Gastrocnemius medialis (tissue), 4 donors: ENCODE measurements around the gene MAP3K20. TPM values are rescaled to one million over a fixed set of nuclear protein-coding genes. Genes with fewer than 3 reads are reported as not detected.
"Not testable (repeated sequence)": the region's sequence is repeated elsewhere in the genome, so short reads cannot be mapped to it uniquely, and the experiment has no call there.

Source experiments
- ATAC-seq, 2 donors: fragments of 150-250 bp; one replicate each; pipeline ENCODE4 v1.9.1; 2016
- DNase-seq, 2 donors: peaks; one replicate each; pipeline ENCODE4 v3.0.0-alpha.2; 2019
- H3K27ac ChIP-seq, 4 donors: fragments of 200-600 bp; sonication (generic); 1 replicate in 1 of 4; 2 replicates in 3 of 4; pipeline ENCODE4 v1.5.1; 2016 to 2018; ENCODE audit warnings: mild to moderate bottlenecking in 2 of 4, moderate library complexity in 1 of 4
- H3K27me3 ChIP-seq, 3 donors: fragments of 200-600 bp; sonication (generic) in 2 of 3; 1 replicate in 1 of 3; 2 replicates in 2 of 3; pipeline versions ENCODE4 v1.5.1 to v1.6.0; 2016 to 2019; ENCODE audit warnings: mild to moderate bottlenecking in 1 of 3, moderate library complexity in 1 of 3
- H3K36me3 ChIP-seq, 2 donors: fragments of 200-600 bp; sonication (generic) in 1 of 2; one replicate each; pipeline ENCODE4 v1.5.1; 2017 to 2018
- H3K4me1 ChIP-seq, 2 donors: fragments of 200-600 bp; sonication (generic) in 1 of 2; one replicate each; pipeline ENCODE4 v1.5.1; 2016 to 2017; ENCODE audit warnings: mild to moderate bottlenecking in 2 of 2
- H3K4me3 ChIP-seq, 4 donors: fragments of 200-600 bp; sonication (generic) in 3 of 4; 1 replicate in 1 of 4; 2 replicates in 3 of 4; pipeline ENCODE4 v1.5.1; 2016 to 2019; ENCODE audit warnings: mild to moderate bottlenecking in 2 of 4
- H3K9me3 ChIP-seq, 3 donors: fragments of 200-600 bp; sonication (generic) in 2 of 3; 1 replicate in 1 of 3; 2 replicates in 2 of 3; pipeline ENCODE4 v1.5.1; 2016 to 2019
- POLR2A ChIP-seq, 2 donors: fragments of 450-650 bp; IDR thresholded peaks; one replicate each; pipeline ENCODE4 v1.6.1; 2017; ENCODE audit warnings: antibody characterized with exemption in 2 of 2, mild to moderate bottlenecking in 2 of 2, moderate library complexity in 2 of 2
- in situ Hi-C, 4 donors: fragments of 200-750 bp; cut with MboI; loops; one replicate each; pipeline versions ENCODE4 v1.15.0 to v1.8.0; 2017; ENCODE audit warnings: low sequenced_read_pairs in 4 of 4
- intact Hi-C: fragments of 100-400 bp; cut with DNase I; formaldehyde crosslinking; loops from one replicate; pipeline ENCODE4 v1.15.1; 2023; ENCODE audit warnings: low total_unique reads
- total RNA-seq, 4 donors: library from RNA; depleted of rRNA; stranded (reverse); fragments of >200 nt; gene quantifications; one replicate each; pipeline versions ENCODE4 v1.1.0 to v1.2.3, GENCODE V29; 2016
- TF ChIP-seq, protein P1 (sequence below), 5 experiments: fragments of 450-650 bp in 3 of 5; fragments of 200-600 bp in 2 of 5; sonication (generic) in 2 of 5; IDR thresholded peaks in 4 of 5; conservative IDR thresholded peaks in 1 of 5; 1 replicate in 4 of 5; 2 replicates in 1 of 5; pipeline ENCODE4 v1.5.1; 2016 to 2019; ENCODE audit warnings: antibody characterized with exemption in 5 of 5, mild to moderate bottlenecking in 3 of 5, moderate library complexity in 3 of 5

MAP3K20 gene
- total RNA-seq, 4 donors from 2014 or later: 225 to 517 (median 280) TPM

DNA sequence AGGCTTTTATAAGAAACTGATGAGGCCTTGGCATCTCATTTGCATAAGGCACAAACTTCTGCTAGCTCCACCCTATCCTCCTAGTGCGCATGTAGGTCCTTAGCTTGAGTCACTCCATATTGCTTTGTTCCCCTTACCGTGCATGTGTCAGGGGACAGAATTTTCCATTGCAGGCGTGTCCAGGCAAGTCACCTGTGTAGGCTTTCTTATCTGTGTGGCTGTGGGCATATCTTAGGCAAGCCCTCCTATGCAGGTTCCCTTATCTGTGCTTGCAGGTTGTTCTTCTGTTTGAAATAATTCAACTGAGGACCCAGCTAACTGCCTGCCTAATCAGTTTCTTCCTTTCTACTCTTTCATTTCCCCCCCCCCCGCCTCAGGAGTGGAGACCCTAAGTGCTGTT lies 215.8 kb downstream of the MAP3K20 start:
- ATAC-seq: no peak

DNA sequence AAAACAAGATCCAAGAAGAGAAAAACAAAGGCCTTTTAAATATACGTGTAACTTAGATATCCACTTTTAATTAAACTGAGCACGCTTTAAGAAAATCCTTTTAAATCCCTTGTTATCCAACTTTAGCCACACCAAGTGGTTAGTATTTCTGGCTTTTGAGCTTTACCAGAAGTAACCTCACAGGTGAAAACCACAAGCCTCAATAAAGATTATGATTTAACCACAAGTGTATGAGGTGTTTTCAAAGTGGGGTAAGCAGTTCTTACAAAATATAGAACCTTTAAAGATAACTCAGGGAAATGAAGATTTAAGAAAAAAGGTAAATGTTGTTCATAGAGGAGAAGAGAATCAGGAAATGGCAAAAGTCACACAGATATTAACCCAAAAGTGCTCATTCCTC lies 220.6 kb downstream of the MAP3K20 start:
- H3K27ac ChIP-seq: no peak overlapping the region
- no peaks in the 10 kb centered on the region for H3K36me3 ChIP-seq
- no peak for ATAC-seq
- no peak for DNase-seq
- TF ChIP-seq POLR2A (IDR thresholded peaks at IDR 0.05): no peak
- TF ChIP-seq, protein P1, sequence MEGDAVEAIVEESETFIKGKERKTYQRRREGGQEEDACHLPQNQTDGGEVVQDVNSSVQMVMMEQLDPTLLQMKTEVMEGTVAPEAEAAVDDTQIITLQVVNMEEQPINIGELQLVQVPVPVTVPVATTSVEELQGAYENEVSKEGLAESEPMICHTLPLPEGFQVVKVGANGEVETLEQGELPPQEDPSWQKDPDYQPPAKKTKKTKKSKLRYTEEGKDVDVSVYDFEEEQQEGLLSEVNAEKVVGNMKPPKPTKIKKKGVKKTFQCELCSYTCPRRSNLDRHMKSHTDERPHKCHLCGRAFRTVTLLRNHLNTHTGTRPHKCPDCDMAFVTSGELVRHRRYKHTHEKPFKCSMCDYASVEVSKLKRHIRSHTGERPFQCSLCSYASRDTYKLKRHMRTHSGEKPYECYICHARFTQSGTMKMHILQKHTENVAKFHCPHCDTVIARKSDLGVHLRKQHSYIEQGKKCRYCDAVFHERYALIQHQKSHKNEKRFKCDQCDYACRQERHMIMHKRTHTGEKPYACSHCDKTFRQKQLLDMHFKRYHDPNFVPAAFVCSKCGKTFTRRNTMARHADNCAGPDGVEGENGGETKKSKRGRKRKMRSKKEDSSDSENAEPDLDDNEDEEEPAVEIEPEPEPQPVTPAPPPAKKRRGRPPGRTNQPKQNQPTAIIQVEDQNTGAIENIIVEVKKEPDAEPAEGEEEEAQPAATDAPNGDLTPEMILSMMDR (IDR thresholded peaks at IDR 0.05 in 4 of 5, conservative IDR thresholded peaks at IDR 0.05 in 1 of 5): no peak
- no peaks in the 10 kb centered on the region for H3K9me3 ChIP-seq
- intact Hi-C loops (no loop called here), in situ Hi-C loops (no loop called here)
- no peak overlapping the region for H3K4me3 ChIP-seq
- H3K27me3 ChIP-seq: no peaks in the 10 kb centered on the region
- H3K4me1 ChIP-seq: no peaks in the 10 kb centered on the region

More for the DNA sequence above, 215.8 kb downstream of the MAP3K20 start:
- intact Hi-C loops (no loop called here), in situ Hi-C loops (no loop called here)
- H3K27ac ChIP-seq: no peak overlapping the region
- H3K4me1 ChIP-seq: no peaks in the 10 kb centered on the region
- DNase-seq: no peak
- H3K27me3 ChIP-seq: no peaks in the 10 kb centered on the region
- H3K9me3 ChIP-seq: no peaks in the 10 kb centered on the region
- no peak overlapping the region for H3K4me3 ChIP-seq
- no peak for TF ChIP-seq POLR2A (IDR thresholded peaks at IDR 0.05)
- TF ChIP-seq, protein P1 (IDR thresholded peaks at IDR 0.05 in 4 of 5, conservative IDR thresholded peaks at IDR 0.05 in 1 of 5): no peak
- no peaks in the 10 kb centered on the region for H3K36me3 ChIP-seq

DNA sequence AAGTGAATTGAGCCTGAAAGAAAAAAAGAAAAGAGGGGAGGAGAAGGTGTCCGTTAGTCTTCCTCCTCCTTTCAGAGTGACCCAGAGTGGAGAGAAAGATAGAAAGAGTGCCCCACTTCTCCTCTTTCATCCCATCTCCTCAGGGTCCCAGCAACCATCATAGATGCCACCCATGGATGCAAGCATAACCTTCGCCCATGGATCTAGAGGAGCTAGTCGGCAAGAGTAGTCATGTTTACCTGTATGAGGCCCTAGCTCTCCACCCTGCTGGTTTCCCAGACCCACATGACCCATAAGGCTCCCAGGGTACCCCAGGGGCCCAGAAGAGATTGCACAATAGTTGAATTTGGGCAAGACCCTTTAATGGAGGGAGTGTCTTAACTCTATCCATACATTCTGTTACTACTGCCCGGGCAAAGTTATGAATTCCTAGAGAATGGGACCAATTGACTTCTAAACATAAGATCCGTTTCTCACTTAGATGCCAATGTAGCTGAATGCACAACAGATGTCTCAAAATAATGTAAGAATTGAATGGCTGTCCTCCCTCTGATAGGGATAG lies 223.0 kb downstream of the MAP3K20 start:
- DNase-seq (no peak), ATAC-seq (no peak)
- Histone ChIP-seq H3K4me1 (no peaks in the 10 kb centered on the region), H3K4me3 (no peak overlapping the region), H3K36me3 (no peaks in the 10 kb centered on the region), H3K9me3 (no peaks in the 10 kb centered on the region), H3K27me3 (no peaks in the 10 kb centered on the region), H3K27ac (no peak overlapping the region)
- in situ Hi-C loops (no loop called here), intact Hi-C loops (no loop called here)
- TF ChIP-seq, protein P1 (IDR thresholded peaks at IDR 0.05 in 4 of 5, conservative IDR thresholded peaks at IDR 0.05 in 1 of 5): no peak
- TF ChIP-seq POLR2A (IDR thresholded peaks at IDR 0.05): no peak

DNA sequence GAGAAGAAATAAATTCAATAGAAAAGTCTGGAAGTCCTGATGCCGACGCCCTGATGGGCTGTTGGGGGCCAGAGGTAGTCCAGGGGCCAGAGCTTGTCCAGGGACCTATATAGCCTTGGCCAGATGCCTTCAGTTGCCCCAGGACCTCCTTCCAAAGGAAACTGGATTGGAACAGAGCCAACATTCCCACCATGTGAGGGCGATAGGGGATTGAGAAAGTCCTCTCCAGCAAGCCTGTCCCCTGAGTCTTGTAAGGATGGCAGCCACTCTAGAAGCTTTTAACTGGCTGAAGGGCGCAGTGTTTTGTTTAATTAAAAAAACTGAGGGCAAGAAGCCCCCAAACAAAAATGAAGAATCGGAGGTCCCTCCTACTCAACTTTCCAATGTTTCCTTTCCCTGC lies 224.1 kb downstream of the MAP3K20 start:
- in situ Hi-C loops (no loop called here), intact Hi-C loops (no loop called here)
- TF ChIP-seq POLR2A (IDR thresholded peaks at IDR 0.05): no peak
- TF ChIP-seq, protein P1 (IDR thresholded peaks at IDR 0.05 in 4 of 5, conservative IDR thresholded peaks at IDR 0.05 in 1 of 5): no peak
- H3K36me3 ChIP-seq: no peaks in the 10 kb centered on the region
- H3K27me3 ChIP-seq: no peaks in the 10 kb centered on the region
- H3K4me3 ChIP-seq: no peak overlapping the region
- no peak for ATAC-seq
- no peaks in the 10 kb centered on the region for H3K4me1 ChIP-seq
- H3K9me3 ChIP-seq: no peaks in the 10 kb centered on the region
- no peak for DNase-seq
- no peak overlapping the region for H3K27ac ChIP-seq

GRCh38 chr2:173300458-173300857 lies 224.8 kb downstream of the MAP3K20 start:
- H3K9me3 ChIP-seq: no peaks in the 10 kb centered on the region
- no peak overlapping the region for H3K4me3 ChIP-seq
- no peak for TF ChIP-seq POLR2A (IDR thresholded peaks at IDR 0.05)
- TF ChIP-seq, protein P1 (IDR thresholded peaks at IDR 0.05 in 4 of 5, conservative IDR thresholded peaks at IDR 0.05 in 1 of 5): no peak
- H3K4me1 ChIP-seq: no peaks in the 10 kb centered on the region
- intact Hi-C loops: no loop called here
- in situ Hi-C loops: no loop called here
- no peaks in the 10 kb centered on the region for H3K27me3 ChIP-seq
- ATAC-seq: no peak
- no peak overlapping the region for H3K27ac ChIP-seq
- no peak for DNase-seq
- H3K36me3 ChIP-seq: no peaks in the 10 kb centered on the region

DNA sequence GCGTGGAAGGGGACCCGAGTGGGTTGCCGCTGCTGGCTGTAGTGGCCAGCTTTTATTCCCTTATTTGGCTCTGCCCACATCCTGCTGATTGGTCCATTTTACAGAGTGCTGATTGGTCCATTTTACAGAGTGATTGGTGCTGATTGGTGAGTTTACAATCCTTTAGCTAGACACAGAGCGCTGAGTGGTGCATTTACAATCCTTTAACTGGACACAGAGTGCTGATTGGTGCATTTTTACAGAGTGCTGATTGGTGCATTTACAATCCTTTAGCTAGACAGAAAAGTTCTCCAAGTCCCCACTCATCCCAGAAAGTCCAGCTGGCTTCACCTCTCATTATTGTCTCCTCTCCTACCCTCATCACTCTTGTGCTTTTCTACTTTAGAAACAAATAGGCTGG lies 225.9 kb downstream of the MAP3K20 start:
- intact Hi-C loops, H3K36me3 ChIP-seq, ATAC-seq: not testable (repeated sequence)

More for the DNA sequence above, 225.9 kb downstream of the MAP3K20 start:
- H3K27me3 ChIP-seq, H3K9me3 ChIP-seq, in situ Hi-C loops, H3K4me1 ChIP-seq, H3K27ac ChIP-seq, H3K4me3 ChIP-seq, DNase-seq: not testable (repeated sequence)
